ENCODE measurements around the gene COX17.
"Not testable (repeated sequence)": the region's sequence is repeated elsewhere in the genome, so short reads cannot be mapped to it uniquely, and the experiment has no call there.

The COX17 gene

GRCh38 chr3:119676771-119677640, at the start of gene COX17:
COX17 (minus strand) TSS chr3:119677406; CDS start chr3:119677310, 96 bp downstream.
- DNase-seq (ENCODE audit: low spot score) = peak; percentile 99

GRCh38 chr3:119726909-119727308, 49.7 kb upstream of the COX17 start:
- no peak for DNase-seq (ENCODE audit: low spot score)

- no peak for DNase-seq (ENCODE audit: low spot score)
These were observed 45.8 kb upstream of the COX17 start for GRCh38 chr3:119723022-119723421.

GRCh38 chr3:119717520-119717919, 40.3 kb upstream of the COX17 start:
- DNase-seq (ENCODE audit: low spot score) = no peak

- no peak for DNase-seq (ENCODE audit: low spot score)
These were observed 39.8 kb upstream of the COX17 start for GRCh38 chr3:119716998-119717397.

- no peak for DNase-seq (ENCODE audit: low spot score)
These were observed 37.9 kb upstream of the COX17 start for GRCh38 chr3:119715105-119715504.

GRCh38 chr3:119703820-119704531, 26.8 kb upstream of the COX17 start:
- DNase-seq (ENCODE audit: low spot score) = no peak

- peak; percentile 47 for DNase-seq (ENCODE audit: low spot score)
These were observed 25.6 kb upstream of the COX17 start, which contains the start of gene CFAP91 for GRCh38 chr3:119702530-119703527. CFAP91 (plus strand) TSS chr3:119703022; CDS start chr3:119703099, 77 bp downstream.

GRCh38 chr3:119700920-119701734, 23.9 kb upstream of the COX17 start:
- DNase-seq (ENCODE audit: low spot score) = no peak

- peak; percentile 36 for DNase-seq (ENCODE audit: low spot score)
These were observed 23.2 kb upstream of the COX17 start for GRCh38 chr3:119700269-119700919.

- DNase-seq (ENCODE audit: low spot score) = no peak
These were observed 20.2 kb upstream of the COX17 start for GRCh38 chr3:119697394-119697793.

- no peak for DNase-seq (ENCODE audit: low spot score)
These were observed 18.3 kb upstream of the COX17 start for GRCh38 chr3:119695480-119695879.

- DNase-seq (ENCODE audit: low spot score) = peak; percentile 37
These were observed 12.9 kb upstream of the COX17 start for GRCh38 chr3:119690043-119690656.

GRCh38 chr3:119683421-119683820, 6.2 kb upstream of the COX17 start:
- DNase-seq (ENCODE audit: low spot score) = no peak

- peak; percentile 69 for DNase-seq (ENCODE audit: low spot score)
These were observed 4.1 kb upstream of the COX17 start for GRCh38 chr3:119681279-119681678.

GRCh38 chr3:119679874-119680273, 2.7 kb upstream of the COX17 start:
- no peak for DNase-seq (ENCODE audit: low spot score)

- not testable (repeated sequence) for DNase-seq (ENCODE audit: low spot score)
These were observed 1.0 kb upstream of the COX17 start for GRCh38 chr3:119678209-119678608.

- DNase-seq (ENCODE audit: low spot score) = no peak
These were observed 382 bp upstream of the COX17 start for GRCh38 chr3:119677641-119677934.

GRCh38 chr3:119676020-119676419, 1.2 kb downstream of the COX17 start:
- no peak for DNase-seq (ENCODE audit: low spot score)

GRCh38 chr3:119675188-119675874, 1.9 kb downstream of the COX17 start:
- no peak for DNase-seq (ENCODE audit: low spot score)

Data from NAMALWA (cell line).